ENCODE measurements around the gene VWA7. TPM values are rescaled to one million over a fixed set of nuclear protein-coding genes. Genes with fewer than 3 reads are reported as not detected.
"Not testable (repeated sequence)": the region's sequence is repeated elsewhere in the genome, so short reads cannot be mapped to it uniquely, and the experiment has no call there.

VWA7 gene
- total and polyA plus RNA-seq, 12 donors: 0.17 to 8.1 (median 0.68) TPM

- WGBS, 4 donors: 14 to 21% (median 17%) methylated on average over 7 of the region's 7 CpGs
Measured at GRCh38 chr6:31805939-31806469, 28.9 kb upstream of the VWA7 start.

GRCh38 chr6:31801031-31801927, 24.2 kb upstream of the VWA7 start:
- 88 to 96% (median 94%) methylated on average over 8 of the region's 8 CpGs for WGBS, 4 donors
- not testable (repeated sequence) for DNase-seq

More at GRCh38 chr6:31805939-31806469, 28.9 kb upstream of the VWA7 start:
- intact Hi-C loops (cut with DNase I): no loop called here
- TF ChIP-seq POLR2A (IDR thresholded peaks at IDR 0.05) (no peak), CTCF (IDR thresholded peaks at IDR 0.05) (no peak)
- Histone ChIP-seq H3K36me3 (replicated peaks in 1 of 2) (peaks cover 0 to 20% of the 10 kb centered on the region in 2 donors), H3K27ac (peak overlapping the region; percentile 58 to 94 (median 93)), H3K27me3 (no peaks in the 10 kb centered on the region), H3K9me3 (replicated peaks in 1 of 3) (no peaks in the 10 kb centered on the region), H3K4me1 (replicated peaks in 1 of 2) (peaks cover 6 to 19% of the 10 kb centered on the region in 2 donors), H3K4me3 (peak overlapping the region in 3 of 4 donors; percentile 13 to 74 (median 64))
- DNase-seq: no peak

GRCh38 chr6:31799781-31800180, 22.7 kb upstream of the VWA7 start:
- no peak overlapping the region for H3K27ac ChIP-seq
- no peak for DNase-seq
- peaks cover 0 to 20% of the 10 kb centered on the region in 2 donors for H3K36me3 ChIP-seq (replicated peaks in 1 of 2)
- no peak for TF ChIP-seq POLR2A (IDR thresholded peaks at IDR 0.05)
- TF ChIP-seq CTCF (IDR thresholded peaks at IDR 0.05): no peak
- intact Hi-C loops (cut with DNase I): no loop called here
- H3K27me3 ChIP-seq: no peaks in the 10 kb centered on the region
- no peak overlapping the region for H3K4me3 ChIP-seq
- WGBS, 4 donors: 81 to 87% (median 85%) methylated on average over 12 of the region's 12 CpGs
- H3K9me3 ChIP-seq (replicated peaks in 1 of 3): no peaks in the 10 kb centered on the region
- peaks cover 7 to 8% of the 10 kb centered on the region in 2 donors for H3K4me1 ChIP-seq (replicated peaks in 1 of 2)

More at GRCh38 chr6:31801031-31801927, 24.2 kb upstream of the VWA7 start:
- H3K9me3 ChIP-seq (replicated peaks in 1 of 3); H3K27me3 ChIP-seq; H3K4me3 ChIP-seq; intact Hi-C loops (cut with DNase I); H3K27ac ChIP-seq: not testable (repeated sequence)
- peaks cover 0 to 20% of the 10 kb centered on the region in 2 donors for H3K36me3 ChIP-seq (replicated peaks in 1 of 2)
- peaks cover 6 to 13% of the 10 kb centered on the region in 2 donors for H3K4me1 ChIP-seq (replicated peaks in 1 of 2)

- WGBS, 4 donors: 60 to 72% (median 66%) methylated on average over 5 of the region's 5 CpGs
- intact Hi-C loops (cut with DNase I): no loop called here
- no peaks in the 10 kb centered on the region for H3K27me3 ChIP-seq
- peaks cover 0 to 14% of the 10 kb centered on the region in 2 donors for H3K36me3 ChIP-seq (replicated peaks in 1 of 2)
- H3K4me3 ChIP-seq: no peak overlapping the region
- TF ChIP-seq POLR2A (IDR thresholded peaks at IDR 0.05) (no peak), CTCF (IDR thresholded peaks at IDR 0.05) (no peak)
- H3K9me3 ChIP-seq (replicated peaks in 1 of 3): no peaks in the 10 kb centered on the region
- no peak for DNase-seq
- peak overlapping the region in 1 of 5 donors; percentile 97 for H3K27ac ChIP-seq
- H3K4me1 ChIP-seq (replicated peaks in 1 of 2): peaks cover 13 to 23% of the 10 kb centered on the region in 2 donors
Measured at GRCh38 chr6:31797588-31797987, 20.5 kb upstream of the VWA7 start.
